ENCODE results near the gene RFC2.
A peak's percentile ranks its signal among the peaks of the same experiment; 100 is the strongest.
"Not testable (repeated sequence)": the region's sequence is repeated elsewhere in the genome, so short reads cannot be mapped to it uniquely, and the experiment has no call there.

Gene RFC2

GRCh38 chr7:74282748-74283459 lies 28.7 kb upstream of the RFC2 start:
- DNase-seq = no peak

GRCh38 chr7:74280985-74281384 lies 26.8 kb upstream of the RFC2 start:
- no peak for DNase-seq

- no peak for DNase-seq
Observed at GRCh38 chr7:74277636-74278035, 23.4 kb upstream of the RFC2 start.

GRCh38 chr7:74275401-74275881 lies 21.2 kb upstream of the RFC2 start:
- peak; percentile 40 for DNase-seq

GRCh38 chr7:74272305-74273038 lies 18.3 kb upstream of the RFC2 start:
- peak; percentile 55 for DNase-seq

GRCh38 chr7:74271742-74272141 lies 17.5 kb upstream of the RFC2 start:
- no peak for DNase-seq

- DNase-seq = peak; percentile 67
Observed at GRCh38 chr7:74269757-74270277, 15.6 kb upstream of the RFC2 start.

GRCh38 chr7:74267756-74268565 lies 13.8 kb upstream of the RFC2 start:
- no peak for DNase-seq

- DNase-seq = no peak
Observed at GRCh38 chr7:74266191-74266963, 12.2 kb upstream of the RFC2 start.

GRCh38 chr7:74263399-74264120 lies 9.4 kb upstream of the RFC2 start:
- DNase-seq = no peak

- DNase-seq = no peak
Observed at GRCh38 chr7:74262639-74263398, 8.6 kb upstream of the RFC2 start.

GRCh38 chr7:74258639-74259038 lies 4.4 kb upstream of the RFC2 start:
- DNase-seq = no peak

- DNase-seq = no peak
Observed at GRCh38 chr7:74256491-74257408, 2.6 kb upstream of the RFC2 start.

- not testable (repeated sequence) for DNase-seq
Observed at GRCh38 chr7:74255461-74255860, 1.3 kb upstream of the RFC2 start.

- peak; percentile 34 for DNase-seq
Observed at GRCh38 chr7:74254858-74255379, 720 bp upstream of the RFC2 start.

GRCh38 chr7:74253835-74254128 lies 417 bp downstream of the RFC2 start:
- no peak for DNase-seq

GRCh38 chr7:74253331-74253730 lies 868 bp downstream of the RFC2 start:
- no peak for DNase-seq

GRCh38 chr7:74252893-74253292 lies 1.3 kb downstream of the RFC2 start:
- DNase-seq = no peak

- DNase-seq = not testable (repeated sequence)
Observed at GRCh38 chr7:74249058-74249457, 5.1 kb downstream of the RFC2 start.

GRCh38 chr7:74248156-74248555 lies 6.0 kb downstream of the RFC2 start:
- DNase-seq = no peak
